Dermis blood vessel endothelial cell (primary cell): ENCODE results near the gene CHST13. TPM values are rescaled to one million over a fixed set of nuclear protein-coding genes. Genes with fewer than 3 reads are reported as not detected.
A peak's percentile ranks its signal among the peaks of the same experiment; 100 is the strongest.

Source experiments
- DNase-seq: peaks from one replicate; pipeline ENCODE4 v3.0.0; 2010
- total RNA-seq: library from RNA; depleted of rRNA; stranded (reverse); fragments of >200 nt; gene quantifications from 2 replicates; pipeline ENCODE4 v1.2.3, GENCODE V29; 2014

Gene CHST13, protein sequence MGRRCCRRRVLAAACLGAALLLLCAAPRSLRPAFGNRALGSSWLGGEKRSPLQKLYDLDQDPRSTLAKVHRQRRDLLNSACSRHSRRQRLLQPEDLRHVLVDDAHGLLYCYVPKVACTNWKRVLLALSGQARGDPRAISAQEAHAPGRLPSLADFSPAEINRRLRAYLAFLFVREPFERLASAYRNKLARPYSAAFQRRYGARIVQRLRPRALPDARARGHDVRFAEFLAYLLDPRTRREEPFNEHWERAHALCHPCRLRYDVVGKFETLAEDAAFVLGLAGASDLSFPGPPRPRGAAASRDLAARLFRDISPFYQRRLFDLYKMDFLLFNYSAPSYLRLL
- total RNA-seq, result 0.14 TPM in 1 of 2 replicates, not detected in the other

- peak; percentile 56 for DNase-seq
Measured at GRCh38 chr3:126523745-126524428, at the start of gene CHST13. Gene CHST13, plus strand, starts transcription at chr3:126524155. Its CDS starts 178 bp downstream, at chr3:126524333.

GRCh38 chr3:126474498-126475412 lies 49.2 kb upstream of the CHST13 start:
- DNase-seq, result peak; percentile 74

GRCh38 chr3:126475413-126476114 lies 48.4 kb upstream of the CHST13 start, which contains the start of gene ZXDC:
Gene ZXDC, minus strand, starts transcription at chr3:126475891. Its CDS starts 26 bp downstream, at chr3:126475865.
- peak; percentile 97 for DNase-seq

DNA sequence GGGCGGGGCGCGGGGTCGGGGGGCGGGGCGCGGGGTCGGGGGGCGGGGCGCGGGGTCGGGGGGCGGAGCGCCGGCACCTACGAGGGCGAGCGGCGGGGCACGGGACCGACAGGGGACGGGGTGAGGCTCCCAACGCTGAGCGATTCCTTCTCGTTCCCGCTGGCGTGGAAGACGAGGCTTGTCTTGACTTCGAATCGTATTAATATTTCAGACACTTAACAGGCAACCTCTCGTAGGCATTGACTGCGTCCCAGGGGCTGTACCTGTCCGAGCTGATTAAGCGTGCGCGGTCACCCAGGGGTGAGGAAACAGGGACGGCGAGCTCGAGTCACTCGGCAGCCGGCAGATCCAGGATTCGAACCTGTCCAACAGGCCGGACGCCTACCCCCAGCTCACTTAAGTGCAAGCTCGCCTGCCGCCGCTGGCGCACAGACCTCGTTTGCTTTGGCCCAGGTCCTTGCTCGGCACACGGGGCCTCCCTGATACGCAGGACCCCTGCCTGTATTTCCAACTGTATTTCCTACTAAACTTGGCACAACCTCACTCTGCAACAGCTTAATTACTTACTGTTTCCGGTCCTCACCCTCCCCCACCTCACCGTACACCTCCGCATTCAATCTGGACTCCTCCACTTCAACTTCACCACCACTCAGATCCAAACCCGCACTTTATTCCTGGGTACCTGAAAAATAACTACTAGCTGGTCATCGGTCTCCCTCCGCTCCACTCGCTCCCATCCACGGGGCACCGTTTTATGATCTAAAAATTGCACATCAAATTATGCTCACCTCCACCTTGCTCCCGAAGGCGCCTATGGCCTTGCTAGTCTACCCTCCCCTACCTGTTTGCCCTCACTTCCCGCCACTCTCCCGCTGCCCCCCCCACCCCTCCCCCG lies 47.5 kb upstream of the CHST13 start:
- peak; percentile 63 for DNase-seq

DNA sequence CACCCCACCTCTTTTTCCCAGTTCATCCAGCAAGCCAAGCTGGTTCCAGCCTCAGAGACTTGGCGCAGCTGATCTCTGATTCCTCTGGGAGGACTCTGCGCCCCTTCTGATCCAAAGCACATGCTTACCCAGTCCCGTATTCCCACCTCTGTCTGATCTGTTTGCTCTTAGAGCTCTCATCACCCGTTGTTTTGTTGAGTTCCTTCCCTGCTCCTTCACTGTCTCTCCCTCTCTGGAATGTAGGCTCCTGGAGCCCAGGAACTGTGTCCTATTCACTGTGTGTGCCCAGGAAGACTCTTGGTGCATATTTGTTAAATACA lies 46.9 kb upstream of the CHST13 start:
- DNase-seq, result no peak

- DNase-seq, result no peak
Measured at GRCh38 chr3:126478581-126479310, 45.2 kb upstream of the CHST13 start.

DNA sequence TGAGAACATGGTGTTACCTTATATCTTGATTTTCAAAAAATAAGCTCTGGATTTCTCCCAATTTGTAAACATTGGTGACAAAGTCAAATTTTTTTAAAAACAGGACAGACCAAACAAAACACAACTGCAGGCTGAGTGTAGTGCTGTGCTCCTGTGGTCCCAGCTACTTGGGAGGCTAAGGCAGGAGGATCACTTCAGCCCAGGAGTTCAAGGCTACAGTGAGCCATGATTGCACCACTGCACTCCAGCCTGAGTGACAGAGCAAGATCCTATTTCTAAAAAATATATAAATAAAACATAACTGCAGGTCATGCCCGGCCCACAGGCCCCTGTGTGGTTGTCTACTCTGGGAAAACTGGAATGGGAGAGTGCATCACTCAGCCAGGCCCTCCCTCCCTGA lies 44.3 kb upstream of the CHST13 start:
- DNase-seq, result no peak

DNA sequence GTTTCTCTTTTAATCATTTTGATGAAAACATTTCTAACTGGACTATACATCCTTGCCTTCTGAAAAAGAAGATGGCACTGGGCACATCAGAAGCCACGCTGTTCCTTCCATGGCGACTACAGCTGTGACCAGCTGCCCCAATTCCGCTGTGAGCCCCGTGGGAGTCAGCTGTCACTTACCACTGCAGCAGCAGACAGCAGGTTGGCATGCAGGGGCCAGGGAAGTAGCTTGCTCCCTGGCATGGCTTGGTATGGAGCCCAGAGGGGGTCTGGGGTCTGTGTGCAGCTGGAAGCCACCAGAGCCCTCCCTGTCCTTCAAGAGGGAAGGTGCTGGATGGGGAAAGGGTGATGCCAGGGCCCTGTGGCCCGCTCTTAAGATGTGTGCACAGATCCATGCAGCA lies 43.7 kb upstream of the CHST13 start:
- DNase-seq, result no peak

- no peak for DNase-seq
Measured at GRCh38 chr3:126480861-126481260, 43.1 kb upstream of the CHST13 start.

DNA sequence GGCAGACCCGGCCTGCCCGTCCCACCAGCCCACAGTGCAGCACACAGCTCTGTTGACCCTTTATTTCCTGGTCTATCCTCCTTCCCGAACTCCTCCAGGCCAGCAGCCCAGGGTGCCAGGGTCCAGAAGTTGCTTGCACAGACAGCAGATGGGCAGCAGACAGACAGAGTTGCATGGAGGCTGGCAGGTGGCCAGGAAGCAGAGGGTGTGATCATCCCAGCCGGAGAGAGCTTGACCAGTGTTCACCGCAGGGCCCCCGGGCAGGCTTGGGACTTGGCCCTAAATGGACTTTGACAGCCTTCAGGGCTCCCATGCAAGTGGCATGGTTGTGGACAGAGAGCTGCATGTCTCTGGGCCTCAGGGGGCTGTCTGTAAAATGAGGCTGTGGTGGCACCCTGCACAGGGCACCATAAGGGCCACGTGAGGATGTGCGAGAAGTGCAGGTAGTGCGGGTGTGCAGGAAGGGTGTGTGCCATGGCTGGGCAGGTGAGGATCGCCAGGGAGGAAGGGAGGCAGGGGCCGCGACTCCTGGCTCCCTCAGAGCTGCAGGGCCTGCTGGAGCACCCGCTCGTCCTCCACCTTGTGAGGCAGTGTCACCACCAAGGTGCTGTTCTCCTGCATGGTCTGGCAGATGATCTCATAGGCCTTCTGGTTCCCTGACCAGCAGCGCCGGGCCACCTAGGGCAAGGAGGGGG lies 42.0 kb upstream of the CHST13 start:
- no peak for DNase-seq

- no peak for DNase-seq
Measured at GRCh38 chr3:126482503-126483255, 41.3 kb upstream of the CHST13 start.

DNA sequence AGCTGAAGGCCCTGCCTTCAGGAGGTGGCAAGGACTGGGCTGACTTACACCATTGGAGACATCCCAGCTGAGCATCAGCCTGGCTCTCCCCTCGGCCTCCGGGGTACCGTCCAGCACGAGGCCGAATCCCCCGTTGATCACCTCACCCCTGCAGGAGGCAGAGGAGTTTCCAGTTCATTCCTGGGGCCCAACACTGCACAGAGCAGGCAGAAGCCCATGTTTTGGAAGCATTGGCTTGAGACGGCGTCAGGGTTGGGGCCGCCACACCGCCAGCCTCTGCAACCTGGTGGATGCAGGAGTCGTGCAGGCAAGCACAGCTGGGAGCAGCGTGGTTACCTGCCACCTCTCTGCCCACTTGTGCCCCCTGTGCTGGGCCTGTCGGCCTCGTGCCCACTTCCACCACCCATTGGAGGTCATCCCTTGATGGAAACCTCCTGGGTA lies 40.6 kb upstream of the CHST13 start:
- DNase-seq, result no peak

GRCh38 chr3:126484148-126484547 lies 39.8 kb upstream of the CHST13 start:
- no peak for DNase-seq

GRCh38 chr3:126484662-126485061 lies 39.3 kb upstream of the CHST13 start:
- DNase-seq, result no peak

DNA sequence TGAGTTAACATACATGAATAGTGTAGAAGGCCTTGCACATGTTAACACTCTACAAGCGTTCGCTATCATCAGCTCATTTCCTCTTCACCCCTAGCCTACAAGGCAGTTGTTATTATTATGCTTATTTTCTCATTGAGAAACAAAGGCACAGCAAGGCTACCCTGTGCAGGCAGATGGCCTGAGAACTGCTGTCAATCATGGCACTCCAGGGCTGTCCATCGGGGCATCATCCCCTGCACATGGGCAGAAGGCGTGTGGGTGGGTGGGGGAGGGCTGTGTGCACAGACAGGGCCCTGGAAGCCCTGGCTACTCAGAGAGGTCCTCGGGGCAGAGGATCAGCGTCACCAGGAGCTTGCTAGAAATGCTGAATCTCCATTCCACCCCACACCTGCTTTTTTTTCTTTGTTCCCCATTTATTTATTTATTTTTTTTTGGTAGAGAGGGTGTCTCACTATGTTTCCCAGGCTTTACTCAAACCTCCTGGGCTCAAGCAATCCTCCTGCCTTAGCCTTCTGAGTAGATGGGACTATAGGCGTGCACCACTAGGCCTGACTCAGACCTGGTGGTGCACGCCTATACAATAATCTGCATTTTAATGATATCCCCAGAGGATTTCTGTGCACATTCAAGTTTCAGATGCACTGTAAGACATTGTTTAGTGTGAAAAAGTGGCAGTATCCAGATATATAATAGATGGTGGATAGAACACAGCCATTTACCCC lies 38.6 kb upstream of the CHST13 start:
- no peak for DNase-seq

DNA sequence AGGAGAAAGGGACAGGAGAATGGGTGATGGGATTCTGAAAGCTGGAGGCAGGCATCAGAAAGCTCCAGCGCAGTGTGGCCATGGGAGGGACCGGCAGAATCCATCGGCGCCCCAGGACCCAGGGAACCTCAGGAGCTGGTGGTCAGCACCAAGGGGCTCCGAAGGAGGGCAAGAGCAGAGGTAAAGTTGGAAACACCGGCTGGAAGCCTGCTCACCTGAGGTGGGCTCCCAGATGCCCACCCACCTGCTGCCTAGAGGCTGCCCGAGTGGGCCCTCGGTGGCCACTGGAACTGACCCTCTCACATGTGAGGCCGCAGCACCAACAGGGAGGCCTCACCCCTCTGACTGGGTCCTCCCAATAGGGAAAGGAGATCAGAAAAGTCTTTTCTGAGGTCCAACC lies 38.0 kb upstream of the CHST13 start:
- DNase-seq, result no peak

GRCh38 chr3:126486360-126486847 lies 37.6 kb upstream of the CHST13 start:
- DNase-seq, result peak; percentile 39

- DNase-seq, result peak; percentile 76
Measured at GRCh38 chr3:126487151-126487771, 36.7 kb upstream of the CHST13 start.
